ENCODE measurements around the gene F7.
"Not testable (repeated sequence)": the region's sequence is repeated elsewhere in the genome, so short reads cannot be mapped to it uniquely, and the experiment has no call there.

The F7 gene

DNA sequence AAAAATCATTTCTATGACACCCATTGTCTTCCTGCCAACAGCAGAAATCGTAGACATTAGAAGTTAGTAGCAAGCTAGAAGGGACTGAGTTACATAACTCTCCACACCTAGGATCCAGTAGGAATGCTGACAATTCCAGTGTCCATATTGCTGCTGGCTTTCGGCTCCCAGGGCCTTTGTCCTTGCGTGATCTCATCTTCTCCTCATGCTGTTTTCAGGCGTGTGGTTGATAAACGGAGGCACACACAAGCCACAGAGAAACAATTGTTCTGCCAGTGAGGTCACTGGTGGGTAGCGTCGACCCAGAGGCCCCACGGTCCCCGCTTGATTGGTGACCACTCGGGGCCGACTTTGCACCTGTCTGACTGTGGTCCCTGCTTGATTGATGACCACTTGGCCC is 31.6 kb upstream of the F7 start:
- DNase-seq, result no peak

DNA sequence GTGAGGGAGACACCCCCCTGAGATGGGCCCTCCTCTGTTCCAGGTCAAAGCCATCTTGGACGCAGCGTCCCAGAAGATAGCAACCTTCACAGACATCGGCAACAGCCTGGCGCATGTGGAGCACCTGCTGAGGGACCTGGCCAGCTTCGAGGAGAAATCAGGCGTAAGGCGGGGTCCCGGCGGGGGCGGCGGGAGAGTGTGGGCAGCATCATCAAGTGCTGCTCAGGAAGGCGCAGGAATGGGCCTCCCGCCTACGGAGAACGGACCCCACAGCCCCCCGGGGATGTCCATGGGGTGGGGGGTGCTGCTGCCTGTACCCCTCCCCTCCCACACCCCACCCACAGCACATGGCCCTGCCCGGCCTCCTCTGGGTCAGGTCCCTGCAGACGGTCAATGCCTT is 31.2 kb upstream of the F7 start:
- DNase-seq, result no peak

- DNase-seq, result no peak
Observed at GRCh38 chr13:113074876-113075275, 30.7 kb upstream of the F7 start.

DNA sequence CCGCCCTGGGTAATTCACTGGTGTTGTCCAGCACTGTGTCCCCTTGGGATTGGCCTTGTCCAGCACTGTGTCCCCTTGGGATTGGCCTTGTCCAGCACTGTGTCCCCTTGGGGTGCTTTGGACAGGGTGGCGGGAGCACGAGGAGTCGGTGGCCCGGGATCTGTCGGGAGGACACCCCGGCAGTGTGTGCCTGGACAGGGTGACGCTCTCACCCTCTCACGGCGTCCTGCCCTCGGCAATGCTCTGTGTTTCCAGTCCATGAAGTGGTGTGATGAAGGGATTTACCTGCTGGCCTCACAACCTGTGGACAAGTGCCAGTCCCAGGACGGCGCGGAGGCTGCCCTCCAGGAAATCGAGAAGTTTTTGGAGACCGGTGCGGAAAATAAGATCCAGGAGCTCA is 29.9 kb upstream of the F7 start:
- DNase-seq, result no peak

GRCh38 chr13:113076681-113077401 is 28.8 kb upstream of the F7 start:
- DNase-seq, result no peak

DNA sequence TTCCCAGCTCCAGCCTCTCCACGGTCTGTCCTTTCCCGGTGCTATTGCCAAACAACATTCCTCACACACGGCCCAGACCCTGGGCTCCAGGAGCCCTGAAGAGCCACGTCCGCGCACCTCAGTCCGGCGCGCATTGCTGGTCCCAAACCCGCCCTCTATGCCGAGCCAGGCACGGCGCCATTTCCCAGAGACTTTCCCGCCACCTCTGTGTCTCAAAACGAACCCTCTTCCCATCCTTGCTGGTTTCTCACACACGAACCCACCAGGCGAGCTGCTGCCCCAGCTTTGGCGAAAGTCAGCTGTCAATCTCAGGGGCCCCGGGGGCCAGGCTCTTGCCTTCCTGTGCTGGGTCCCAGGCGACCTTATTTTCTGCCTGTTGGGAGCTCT is 28.0 kb upstream of the F7 start:
- DNase-seq, result no peak

GRCh38 chr13:113077953-113078901 is 27.4 kb upstream of the F7 start:
- no peak for DNase-seq

- DNase-seq, result no peak
Observed at GRCh38 chr13:113078902-113079780, 26.4 kb upstream of the F7 start.

GRCh38 chr13:113079781-113080080 is 25.9 kb upstream of the F7 start:
- not testable (repeated sequence) for DNase-seq

GRCh38 chr13:113080361-113080831 is 25.2 kb upstream of the F7 start:
- DNase-seq, result no peak

GRCh38 chr13:113080901-113081521 is 24.6 kb upstream of the F7 start:
- DNase-seq, result no peak

GRCh38 chr13:113082198-113083021 is 23.2 kb upstream of the F7 start:
- no peak for DNase-seq

DNA sequence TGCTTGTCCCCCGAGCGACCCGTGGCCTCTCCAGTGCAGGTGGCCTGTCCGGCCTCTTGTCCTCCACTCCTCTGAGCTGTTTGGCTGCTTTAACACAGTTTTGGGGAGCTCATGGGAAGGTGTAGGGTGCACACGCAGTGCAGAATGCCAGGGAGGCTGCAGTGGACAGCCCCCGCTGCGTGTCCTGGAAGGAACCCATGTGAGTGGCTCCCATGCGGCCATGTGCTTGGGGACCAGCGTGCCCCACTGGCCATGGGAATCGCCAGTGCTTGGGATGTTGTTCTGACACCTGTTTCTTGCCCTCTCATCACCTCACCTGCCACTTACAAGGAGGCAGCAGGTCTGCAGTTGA is 22.6 kb upstream of the F7 start:
- no peak for DNase-seq

GRCh38 chr13:113083402-113084061 is 22.1 kb upstream of the F7 start:
- no peak for DNase-seq

DNA sequence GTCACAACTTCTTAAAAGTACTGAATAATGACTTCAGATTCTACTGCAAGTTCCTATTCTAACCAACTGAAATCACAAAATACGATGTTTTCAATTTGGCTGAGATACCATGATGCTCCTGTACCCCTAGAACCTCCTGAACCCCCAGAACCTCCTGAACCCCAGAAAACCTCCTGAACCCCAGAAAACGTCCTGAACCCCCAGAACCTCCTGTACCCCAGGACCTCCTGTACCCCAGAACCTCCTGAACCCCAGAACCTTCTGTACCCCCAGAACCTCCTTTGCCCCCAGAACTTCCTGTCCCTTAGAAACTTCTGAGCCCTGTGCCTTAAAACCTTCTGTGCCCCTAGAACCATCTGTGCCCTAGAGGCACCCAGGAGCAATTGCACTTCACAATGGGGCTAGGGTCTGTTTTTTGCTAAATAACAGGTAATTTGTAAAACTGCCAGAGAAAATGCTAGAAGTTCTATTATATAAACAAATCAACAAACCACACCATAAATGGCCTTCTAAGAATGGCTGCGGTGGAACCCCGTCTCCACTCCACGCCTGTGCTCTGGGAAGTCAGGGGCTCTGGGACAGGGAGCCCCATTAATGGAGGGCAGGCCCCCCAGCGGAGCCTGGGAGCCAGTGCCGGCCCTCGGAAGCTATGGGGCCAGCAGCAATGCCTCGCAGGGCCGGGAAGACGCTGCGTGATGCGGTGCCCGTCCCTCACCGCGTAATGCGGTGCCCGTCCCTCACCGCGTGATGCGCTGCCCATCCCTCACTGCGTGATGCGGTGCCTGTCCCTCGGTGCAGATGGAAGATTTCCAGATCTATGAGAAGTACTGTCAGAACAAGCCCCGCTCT is 21.3 kb upstream of the F7 start:
- no peak for DNase-seq

GRCh38 chr13:113084943-113085540 is 20.5 kb upstream of the F7 start:
- DNase-seq, result no peak

- DNase-seq, result no peak
Observed at GRCh38 chr13:113086031-113086750, 19.4 kb upstream of the F7 start.

GRCh38 chr13:113086991-113087922 is 18.3 kb upstream of the F7 start:
- DNase-seq, result no peak
